ENCODE results near the gene RAD21L1.

RAD21L1 gene

DNA sequence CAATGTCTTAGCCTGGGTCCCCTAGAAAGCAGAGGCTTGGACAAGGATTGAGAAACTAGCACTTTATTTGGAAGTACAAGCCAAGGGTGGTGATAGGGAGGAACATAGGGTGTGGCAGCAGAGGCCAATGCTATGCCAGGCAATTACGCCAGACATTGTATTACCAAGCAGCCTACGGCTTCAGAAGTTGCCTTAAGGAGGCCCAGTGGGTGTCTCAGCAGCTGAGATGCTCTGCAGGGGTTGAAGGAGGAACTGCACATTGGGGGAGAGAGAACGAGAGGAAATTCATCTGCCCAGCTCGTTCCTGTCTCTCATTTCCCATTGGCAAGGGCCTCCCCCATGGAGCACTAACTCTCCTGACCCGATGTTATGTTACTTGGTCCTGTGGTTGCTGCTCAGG lies 21.7 kb upstream of the RAD21L1 start:
- TF ChIP-seq CTCF (IDR thresholded peaks at IDR 0.05; ENCODE audit: low read depth, low read length) = no peak
- no peak for DNase-seq (ENCODE audit: low read depth in 2 of 2)
- no peak overlapping the region for H3K4me3 ChIP-seq (replicated peaks in 1 of 2; ENCODE audit: low read depth in 2 of 2, low read length in 2 of 2)

DNA sequence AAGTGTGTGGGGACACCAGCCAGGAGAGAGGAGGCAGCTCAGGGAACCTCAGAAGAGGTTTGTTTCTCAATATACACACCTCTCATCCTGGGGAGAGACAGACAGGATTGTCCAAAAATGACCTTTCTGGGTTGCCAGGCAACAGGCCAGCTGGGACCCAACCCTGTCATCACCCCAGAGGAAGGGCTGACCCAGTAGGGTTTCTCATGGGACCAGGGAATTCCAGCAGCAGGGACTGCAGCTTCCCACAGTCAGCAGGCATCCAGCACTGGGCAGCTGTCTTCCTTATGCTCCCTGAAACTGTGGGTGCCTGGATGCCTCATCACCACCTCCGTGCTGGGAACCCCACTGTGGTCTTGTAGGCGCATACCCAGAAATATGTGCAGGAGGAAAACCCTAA lies 21.3 kb upstream of the RAD21L1 start:
- DNase-seq (ENCODE audit: low read depth in 2 of 2) = no peak
- TF ChIP-seq CTCF (IDR thresholded peaks at IDR 0.05; ENCODE audit: low read depth, low read length) = no peak
- H3K4me3 ChIP-seq (replicated peaks in 1 of 2; ENCODE audit: low read depth in 2 of 2, low read length in 2 of 2) = no peak overlapping the region

DNA sequence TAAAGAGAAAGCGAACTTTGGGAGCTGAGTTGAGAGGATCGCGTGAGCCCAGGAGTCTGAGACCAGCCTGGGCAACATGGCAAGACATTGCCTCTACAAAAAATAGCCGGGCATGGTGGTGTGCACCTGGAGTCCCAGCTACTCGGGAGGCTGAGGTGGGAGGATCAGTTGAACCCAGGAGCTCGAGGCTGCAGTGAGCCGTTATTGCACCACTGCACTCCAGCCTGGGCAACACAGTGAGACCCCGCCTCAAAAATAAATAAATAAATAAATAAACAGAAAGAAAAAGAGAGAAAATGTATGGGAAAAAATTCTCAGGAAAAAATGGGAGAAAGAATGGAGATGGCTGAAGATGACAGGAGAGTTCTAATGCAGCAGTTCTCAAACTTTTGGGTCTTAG lies 20.0 kb upstream of the RAD21L1 start:
- TF ChIP-seq CTCF (IDR thresholded peaks at IDR 0.05; ENCODE audit: low read depth, low read length) = no peak
- no peak for DNase-seq (ENCODE audit: low read depth in 2 of 2)
- H3K4me3 ChIP-seq (replicated peaks in 1 of 2; ENCODE audit: low read depth in 2 of 2, low read length in 2 of 2) = no peak overlapping the region

- TF ChIP-seq CTCF (IDR thresholded peaks at IDR 0.05; ENCODE audit: low read depth, low read length) = no peak
- peak in 1 of 2 donors; percentile 10 for DNase-seq (ENCODE audit: low read depth in 2 of 2)
- H3K4me3 ChIP-seq (replicated peaks in 1 of 2; ENCODE audit: low read depth in 2 of 2, low read length in 2 of 2) = peak overlapping the region in 1 of 2 donors; percentile 2
Measured at GRCh38 chr20:1206366-1207148, 19.3 kb upstream of the RAD21L1 start.

- DNase-seq (ENCODE audit: low read depth in 2 of 2) = no peak
- no peak for TF ChIP-seq CTCF (IDR thresholded peaks at IDR 0.05; ENCODE audit: low read depth, low read length)
- H3K4me3 ChIP-seq (replicated peaks in 1 of 2; ENCODE audit: low read depth in 2 of 2, low read length in 2 of 2) = no peak overlapping the region
Measured at GRCh38 chr20:1207293-1207878, 18.5 kb upstream of the RAD21L1 start.

GRCh38 chr20:1209447-1210387 lies 16.1 kb upstream of the RAD21L1 start:
- peak in 1 of 2 donors; percentile 39 for DNase-seq (ENCODE audit: low read depth in 2 of 2)
- no peak overlapping the region for H3K4me3 ChIP-seq (replicated peaks in 1 of 2; ENCODE audit: low read depth in 2 of 2, low read length in 2 of 2)
- peak; percentile 39 for TF ChIP-seq CTCF (IDR thresholded peaks at IDR 0.05; ENCODE audit: low read depth, low read length)
